Lower lobe of right lung (tissue), 2 donors: Measurements from ENCODE around the gene PPP2R2C. TPM values are rescaled to one million over a fixed set of nuclear protein-coding genes. Genes with fewer than 3 reads are reported as not detected.

Source experiments
- ATAC-seq, 2 donors: fragments of 200-7000 bp; cut with Tn5 transposase; one replicate each; pipeline ENCODE4 v1.9.1; 2020 to 2022; ENCODE audit warnings: mild to moderate bottlenecking in 2 of 2, moderate library complexity in 2 of 2
- DNase-seq: peaks from one replicate; pipeline ENCODE4 v3.0.0-alpha.2; 2020
- H3K27ac ChIP-seq: fragments of 200-600 bp; one replicate; pipeline ENCODE4 v1.8.0; 2022
- H3K27me3 ChIP-seq: fragments of 200-600 bp; one replicate; pipeline ENCODE4 v1.8.0; 2022; ENCODE audit warnings: low read depth
- H3K36me3 ChIP-seq: fragments of 200-600 bp; one replicate; pipeline ENCODE4 v1.8.0; 2022; ENCODE audit warnings: mild to moderate bottlenecking
- H3K4me1 ChIP-seq: fragments of 200-600 bp; one replicate; pipeline ENCODE4 v1.8.0; 2022
- H3K4me3 ChIP-seq: fragments of 200-600 bp; one replicate; pipeline ENCODE4 v1.8.0; 2022; ENCODE audit warnings: mild to moderate bottlenecking
- H3K9me3 ChIP-seq: fragments of 200-600 bp; one replicate; pipeline ENCODE4 v1.8.0; 2022
- CTCF ChIP-seq: fragments of 200-600 bp; IDR thresholded peaks from one replicate; pipeline ENCODE4 v1.8.0; 2022; ENCODE audit warnings: antibody characterized with exemption, mild to moderate bottlenecking
- intact Hi-C: fragments of 100-400 bp; cut with DNase I; formaldehyde crosslinking; loops from one replicate; pipeline ENCODE4 v1.11.0; 2022
- total RNA-seq: library from RNA; stranded (reverse); fragmentation: NEBNext Ultra II Directional; extraction: Animal tissue kit (Norgen Biotek cat#: 25700); gene quantifications from one replicate; pipeline ENCODE4 v1.2.1, GENCODE V29; 2021
- donor health status: DM: no; HTN: yes; CAD: no; lungs with severe emphysema.

The PPP2R2C gene
- total RNA-seq, 1 donor from 2014 or later = not detected

GRCh38 chr4:6331018-6331417 is 141.4 kb downstream of the PPP2R2C start:
- peak; percentile 51 for TF ChIP-seq CTCF
- H3K4me3 ChIP-seq = no peak overlapping the region
- intact Hi-C loops = no loop called here
- ATAC-seq (no peak), DNase-seq (no peak)
- H3K27ac ChIP-seq = no peak overlapping the region
- H3K27me3 ChIP-seq = peaks cover 29% of the 10 kb centered on the region
- peaks cover 4% of the 10 kb centered on the region for H3K9me3 ChIP-seq
- H3K36me3 ChIP-seq = no peaks in the 10 kb centered on the region
- H3K4me1 ChIP-seq = peaks cover 7% of the 10 kb centered on the region

- peaks cover 22% of the 10 kb centered on the region for H3K27me3 ChIP-seq
- TF ChIP-seq CTCF = no peak
These were observed 142.0 kb downstream of the PPP2R2C start for GRCh38 chr4:6330384-6330767.

GRCh38 chr4:6329478-6330383 is 142.7 kb downstream of the PPP2R2C start:
- DNase-seq (no peak), ATAC-seq (no peak)
- intact Hi-C loops = loop anchor here (5.0 kb wide), 1 partner anchor 67 kb away; no protein-coding TSS in a partner anchor
- H3K27me3 ChIP-seq = peaks cover 17% of the 10 kb centered on the region
- no peak for TF ChIP-seq CTCF
- no peak overlapping the region for H3K27ac ChIP-seq
- no peak overlapping the region for H3K4me3 ChIP-seq
- no peaks in the 10 kb centered on the region for H3K36me3 ChIP-seq
- H3K4me1 ChIP-seq = peaks cover 18% of the 10 kb centered on the region
- H3K9me3 ChIP-seq = peaks cover 4% of the 10 kb centered on the region

More at GRCh38 chr4:6330384-6330767, 142.0 kb downstream of the PPP2R2C start:
- intact Hi-C loops = no loop called here
- DNase-seq (no peak), ATAC-seq (no peak)
- H3K4me3 ChIP-seq = no peak overlapping the region
- H3K27ac ChIP-seq = no peak overlapping the region
- H3K9me3 ChIP-seq = peaks cover 4% of the 10 kb centered on the region
- H3K36me3 ChIP-seq = no peaks in the 10 kb centered on the region
- peaks cover 12% of the 10 kb centered on the region for H3K4me1 ChIP-seq

- intact Hi-C loops = loop anchor here (5.0 kb wide), 1 partner anchor 66 kb away; no protein-coding TSS in a partner anchor
- TF ChIP-seq CTCF = no peak
- no peak for DNase-seq
These were observed 143.9 kb downstream of the PPP2R2C start for GRCh38 chr4:6328526-6328925.

GRCh38 chr4:6327220-6327917 is 145.0 kb downstream of the PPP2R2C start:
- peak; percentile 86 for DNase-seq

More at GRCh38 chr4:6328526-6328925, 143.9 kb downstream of the PPP2R2C start:
- H3K27me3 ChIP-seq = peaks cover 5% of the 10 kb centered on the region
- H3K36me3 ChIP-seq = no peaks in the 10 kb centered on the region
- no peak for ATAC-seq
- no peaks in the 10 kb centered on the region for H3K9me3 ChIP-seq
- H3K27ac ChIP-seq = no peak overlapping the region
- H3K4me1 ChIP-seq = peaks cover 25% of the 10 kb centered on the region
- no peak overlapping the region for H3K4me3 ChIP-seq

More at GRCh38 chr4:6327220-6327917, 145.0 kb downstream of the PPP2R2C start:
- Histone ChIP-seq H3K4me1 (peaks cover 25% of the 10 kb centered on the region), H3K27me3 (peaks cover 3% of the 10 kb centered on the region), H3K9me3 (no peaks in the 10 kb centered on the region), H3K27ac (no peak overlapping the region), H3K36me3 (no peaks in the 10 kb centered on the region), H3K4me3 (no peak overlapping the region)
- ATAC-seq = peak; percentile 79 to 84
- TF ChIP-seq CTCF = peak; percentile 98
- intact Hi-C loops = loop anchor here (5.0 kb wide), 1 partner anchor 65 kb away; no protein-coding TSS in a partner anchor
